PC-9 (cell line): ENCODE data around the gene MMP19. TPM values are rescaled to one million over a fixed set of nuclear protein-coding genes. Genes with fewer than 3 reads are reported as not detected.

ENCODE experiments used
- BruUV-seq: library from RNA; stranded (reverse); fragments of 400-500 nt; replicated peaks from 2 replicates; lab custom pipeline; 2021; lab: Mats Ljungman, UMichigan
- CTCF ChIA-PET: fragments of 300-600 bp; sonication (Branson Sonifier 250); formaldehyde crosslinking; loops from one replicate; lab custom pipeline; 2022; ENCODE audit warnings: antibody characterized with exemption; lab: Charles Lee
- POLR2A ChIA-PET: fragments of 300-600 bp; sonication (Branson Sonifier 250); formaldehyde crosslinking; loops from one replicate; lab custom pipeline; 2022; ENCODE audit warnings: antibody characterized with exemption; ENCODE audit not compliant: unreplicated experiment; lab: Charles Lee
- DNase-seq, 2 experiments: peaks; one replicate each; pipeline versions ENCODE4 v3.0.0 to v3.0.0-alpha.2; 2015 to 2022; ENCODE audit warnings: mixed read lengths in 1 of 2
- H2AFZ ChIP-seq: fragments of 200-600 bp; sonication (generic); 2 replicates; pipeline ENCODE4 v1.8.1; 2017; ENCODE audit warnings: antibody characterized with exemption
- H3F3A ChIP-seq: fragments of 200-600 bp; sonication (generic); 2 replicates; pipeline ENCODE4 v1.8.1; 2017; ENCODE audit warnings: antibody characterized with exemption, mild to moderate bottlenecking, low read depth; ENCODE audit not compliant: insufficient read depth
- H3K27ac ChIP-seq: fragments of 200-600 bp; sonication (generic); 2 replicates; pipeline ENCODE4 v1.6.1; 2016; ENCODE audit warnings: mixed run types
- H3K27me3 ChIP-seq: fragments of 200-600 bp; sonication (generic); 2 replicates; pipeline ENCODE4 v1.6.1; 2016; ENCODE audit warnings: low read depth, mixed run types; ENCODE audit not compliant: insufficient read depth
- H3K36me3 ChIP-seq: fragments of 200-600 bp; sonication (generic); 2 replicates; pipeline ENCODE4 v1.6.1; 2016; ENCODE audit warnings: low read depth, mixed run types
- H3K4me1 ChIP-seq: fragments of 200-600 bp; sonication (generic); replicated peaks from 2 replicates; pipeline ENCODE4 v1.6.1; 2016; ENCODE audit warnings: mixed run types; ENCODE audit not compliant: insufficient read depth
- H3K4me2 ChIP-seq: fragments of 200-600 bp; sonication (generic); 2 replicates; pipeline ENCODE4 v1.6.1; 2017; ENCODE audit warnings: mixed run types
- H3K4me3 ChIP-seq: fragments of 200-600 bp; sonication (generic); 2 replicates; pipeline ENCODE4 v1.6.1; 2016; ENCODE audit warnings: mixed run types
- H3K79me2 ChIP-seq: fragments of 200-600 bp; sonication (generic); 2 replicates; pipeline ENCODE4 v1.6.1; 2017; ENCODE audit warnings: low read depth, mixed run types
- H3K9me2 ChIP-seq: fragments of 200-600 bp; sonication (generic); 2 replicates; pipeline ENCODE4 v1.8.1; 2017; ENCODE audit warnings: mild to moderate bottlenecking; ENCODE audit not compliant: insufficient read depth
- H3K9me3 ChIP-seq: fragments of 200-600 bp; sonication (generic); 2 replicates; pipeline ENCODE4 v1.8.1; 2016; ENCODE audit warnings: low read depth; ENCODE audit not compliant: insufficient read depth
- H4K20me1 ChIP-seq: fragments of 200-600 bp; sonication (generic); 2 replicates; pipeline ENCODE4 v1.8.1; 2017; ENCODE audit not compliant: insufficient read depth
- CTCF ChIP-seq: fragments of 200-600 bp; sonication (generic); conservative IDR thresholded peaks from 2 replicates; pipeline ENCODE4 v1.6.1; 2017; ENCODE audit warnings: mixed run types, antibody characterized with exemption, mild to moderate bottlenecking, moderate library complexity
- EZH2 ChIP-seq: fragments of 200-600 bp; sonication (generic); IDR thresholded peaks from 2 replicates; pipeline ENCODE4 v1.8.0; 2017; ENCODE audit warnings: antibody characterized with exemption, low read depth
- intact Hi-C: fragments of 100-400 bp; cut with micrococcal nuclease; formaldehyde crosslinking; loops from one replicate; pipeline ENCODE4 v1.10.0; 2022; ENCODE audit not compliant: unreplicated experiment
- total RNA-seq: library from RNA; stranded (reverse); gene quantifications from 2 replicates; pipeline ENCODE4 v1.2.3, GENCODE V29; 2021

MMP19 gene
- total RNA-seq, 1 experiment from 2014 or later, result 0.83 TPM

DNA sequence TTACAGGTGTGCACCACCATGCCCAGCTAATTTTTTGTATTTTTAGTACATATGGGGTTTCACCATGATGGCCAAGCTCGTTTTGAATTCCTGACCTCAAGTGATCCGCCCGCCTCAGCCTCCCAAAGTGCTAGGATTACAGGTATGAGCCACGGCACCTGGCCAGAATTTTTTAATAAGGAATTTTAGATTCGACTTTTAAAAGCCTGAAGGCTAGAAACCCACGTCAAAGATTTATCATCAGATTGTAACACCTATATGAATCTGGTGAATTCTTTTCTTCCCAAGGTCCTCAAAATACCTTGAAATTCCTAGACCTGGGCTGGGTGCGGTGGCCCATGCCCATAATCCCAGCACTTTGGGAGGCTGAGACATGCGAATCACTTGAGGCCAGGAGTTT lies 18.7 kb upstream of the MMP19 start:
- Histone ChIP-seq H3K27ac (no peak overlapping the region), H3K4me3 (no peak overlapping the region), H3K27me3 (no peaks in the 10 kb centered on the region), H3K4me2 (no peak overlapping the region), H3F3A (no peaks in the 10 kb centered on the region), H3K36me3 (no peaks in the 10 kb centered on the region), H2AFZ (no peak overlapping the region), H4K20me1 (no peaks in the 10 kb centered on the region), H3K9me3 (no peaks in the 10 kb centered on the region), H3K79me2 (no peaks in the 10 kb centered on the region), H3K4me1 (no peaks in the 10 kb centered on the region), H3K9me2 (no peaks in the 10 kb centered on the region)
- intact Hi-C loops, result no loop called here
- no peak for DNase-seq
- ChIA-PET CTCF (no interaction called here), POLR2A (no interaction called here)
- no peak for TF ChIP-seq CTCF
- no peak for TF ChIP-seq EZH2
- no TSS peak for BruUV-seq

DNA sequence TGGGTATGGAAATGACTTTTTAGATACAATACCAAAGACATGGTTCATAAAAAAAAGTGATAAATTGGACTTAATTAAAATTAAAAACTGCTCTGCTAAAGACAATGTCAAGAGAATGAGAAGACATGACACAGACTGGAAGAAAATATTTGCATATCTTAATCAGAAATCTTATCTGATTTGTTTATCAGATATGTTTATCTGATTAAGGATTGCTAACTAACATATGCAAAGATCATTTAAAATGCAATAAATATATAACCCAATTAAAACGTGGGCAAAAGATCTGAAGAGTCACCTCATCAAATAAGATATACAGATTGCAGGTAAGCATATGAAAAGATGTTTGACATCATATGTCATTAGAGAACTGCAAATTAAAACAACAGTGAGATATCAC lies 10.0 kb upstream of the MMP19 start:
- no peaks in the 10 kb centered on the region for H3K36me3 ChIP-seq
- no peak for TF ChIP-seq CTCF
- TF ChIP-seq EZH2, result no peak
- H3K4me3 ChIP-seq, result no peak overlapping the region
- H2AFZ ChIP-seq, result no peak overlapping the region
- CTCF ChIA-PET, result no interaction called here
- H3K4me1 ChIP-seq, result peaks cover 4% of the 10 kb centered on the region
- DNase-seq, result no peak
- POLR2A ChIA-PET, result interaction anchor here (0.8 kb wide), 1 partner anchor 81 kb away, joined by 4 read pairs; no protein-coding TSS in a partner anchor
- no peaks in the 10 kb centered on the region for H3K9me3 ChIP-seq
- BruUV-seq, result no TSS peak
- H4K20me1 ChIP-seq, result no peaks in the 10 kb centered on the region
- no peaks in the 10 kb centered on the region for H3K79me2 ChIP-seq
- no peaks in the 10 kb centered on the region for H3K27me3 ChIP-seq
- no peak overlapping the region for H3K4me2 ChIP-seq
- no peaks in the 10 kb centered on the region for H3K9me2 ChIP-seq
- no peak overlapping the region for H3K27ac ChIP-seq
- intact Hi-C loops, result no loop called here
- H3F3A ChIP-seq, result no peaks in the 10 kb centered on the region

DNA sequence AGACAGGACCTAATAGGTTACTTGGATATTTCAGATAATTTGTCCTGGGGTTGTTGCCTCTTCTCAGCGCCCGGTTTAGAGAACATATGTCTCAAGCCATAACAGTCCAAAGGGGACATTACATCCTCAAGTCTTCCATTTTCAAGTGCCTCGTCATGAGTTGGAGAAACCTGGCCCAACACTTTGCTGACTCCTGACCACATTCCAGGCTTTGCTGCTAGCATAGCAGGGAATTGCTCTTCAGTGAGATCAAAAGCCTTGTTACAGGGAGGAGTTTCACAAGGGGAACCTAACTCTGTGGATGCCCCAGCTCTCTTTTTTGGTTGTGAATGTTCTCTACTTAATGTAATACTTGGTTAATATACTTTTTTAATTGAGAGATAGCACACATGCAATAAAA lies 8.2 kb upstream of the MMP19 start:
- H2AFZ ChIP-seq, result no peak overlapping the region
- no peaks in the 10 kb centered on the region for H3K27me3 ChIP-seq
- no peaks in the 10 kb centered on the region for H3K9me3 ChIP-seq
- no peak overlapping the region for H3K27ac ChIP-seq
- no peaks in the 10 kb centered on the region for H4K20me1 ChIP-seq
- no TSS peak for BruUV-seq
- H3K36me3 ChIP-seq, result no peaks in the 10 kb centered on the region
- H3F3A ChIP-seq, result no peaks in the 10 kb centered on the region
- TF ChIP-seq EZH2 (no peak), CTCF (no peak)
- intact Hi-C loops, result no loop called here
- peaks cover 9% of the 10 kb centered on the region for H3K4me1 ChIP-seq
- H3K4me3 ChIP-seq, result no peak overlapping the region
- no peak overlapping the region for H3K4me2 ChIP-seq
- no peaks in the 10 kb centered on the region for H3K9me2 ChIP-seq
- POLR2A ChIA-PET, result no interaction called here
- no peaks in the 10 kb centered on the region for H3K79me2 ChIP-seq
- CTCF ChIA-PET, result no interaction called here
- DNase-seq, result no peak
